Stimulated activated naive CD8-positive, alpha-beta T cell treated with anti-CD3 and anti-CD28 coated beads, Interleukin-15, amount 100 ng/mL, for 72 hours (primary cell): ENCODE results near the gene MAOA.
"Not testable (repeated sequence)": the region's sequence is repeated elsewhere in the genome, so short reads cannot be mapped to it uniquely, and the experiment has no call there.

ENCODE experiments used
- ATAC-seq: fragments of 150-1000 bp; cut with Tn5 transposase; 2 replicates; pipeline ENCODE4 v1.10.0; 2021; ENCODE audit warnings: mild to moderate bottlenecking, moderate library complexity
- DNase-seq, 2 donors: peaks; one replicate each; pipeline ENCODE4 v3.0.0; 2021 to 2022
- H3K27ac Mint-ChIP-seq, 2 donors: one replicate each; pipeline ENCODE4 v1.8.0; 2022; ENCODE audit warnings: mild to moderate bottlenecking in 2 of 2, mixed read lengths in 2 of 2, moderate library complexity in 2 of 2
- H3K27me3 Mint-ChIP-seq: one replicate; pipeline ENCODE4 v1.8.0; 2022; ENCODE audit warnings: mixed read lengths
- H3K4me1 Mint-ChIP-seq: one replicate; pipeline ENCODE4 v1.8.0; 2022; ENCODE audit warnings: mild to moderate bottlenecking, mixed read lengths
- H3K4me3 Mint-ChIP-seq, 2 donors: one replicate each; pipeline ENCODE4 v1.8.0; 2022; ENCODE audit warnings: mild to moderate bottlenecking in 2 of 2, mixed read lengths in 2 of 2, moderate library complexity in 1 of 2
- H3K9me3 Mint-ChIP-seq, 2 donors: one replicate each; pipeline ENCODE4 v1.8.0; 2022; ENCODE audit warnings: mixed read lengths in 2 of 2

The MAOA gene

DNA sequence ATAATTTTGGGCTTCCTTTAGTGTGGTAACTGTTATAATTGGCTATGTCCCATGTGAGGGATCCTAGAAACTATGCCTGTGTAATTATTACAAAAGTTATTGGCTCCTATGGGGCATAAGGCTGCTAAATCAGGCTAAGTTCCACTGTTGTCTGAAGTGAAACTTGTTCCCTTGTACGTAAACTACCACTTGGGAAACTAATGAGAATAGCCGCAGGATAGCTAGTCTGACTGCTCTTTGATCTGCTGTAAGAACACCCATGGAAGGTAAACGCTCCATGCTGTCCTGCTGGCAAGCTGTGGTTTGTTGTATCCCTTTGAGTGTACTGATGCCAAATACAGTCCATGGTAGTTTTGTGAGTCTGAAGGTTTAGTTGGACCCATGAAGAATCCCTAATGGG lies 9.3 kb upstream of the MAOA start:
- Mint-ChIP-seq H3K9me3 (no peaks in the 10 kb centered on the region), H3K27me3 (no peaks in the 10 kb centered on the region), H3K27ac (no peak overlapping the region), H3K4me3 (no peak overlapping the region), H3K4me1 (no peaks in the 10 kb centered on the region)
- ATAC-seq (no peak), DNase-seq (no peak)

DNA sequence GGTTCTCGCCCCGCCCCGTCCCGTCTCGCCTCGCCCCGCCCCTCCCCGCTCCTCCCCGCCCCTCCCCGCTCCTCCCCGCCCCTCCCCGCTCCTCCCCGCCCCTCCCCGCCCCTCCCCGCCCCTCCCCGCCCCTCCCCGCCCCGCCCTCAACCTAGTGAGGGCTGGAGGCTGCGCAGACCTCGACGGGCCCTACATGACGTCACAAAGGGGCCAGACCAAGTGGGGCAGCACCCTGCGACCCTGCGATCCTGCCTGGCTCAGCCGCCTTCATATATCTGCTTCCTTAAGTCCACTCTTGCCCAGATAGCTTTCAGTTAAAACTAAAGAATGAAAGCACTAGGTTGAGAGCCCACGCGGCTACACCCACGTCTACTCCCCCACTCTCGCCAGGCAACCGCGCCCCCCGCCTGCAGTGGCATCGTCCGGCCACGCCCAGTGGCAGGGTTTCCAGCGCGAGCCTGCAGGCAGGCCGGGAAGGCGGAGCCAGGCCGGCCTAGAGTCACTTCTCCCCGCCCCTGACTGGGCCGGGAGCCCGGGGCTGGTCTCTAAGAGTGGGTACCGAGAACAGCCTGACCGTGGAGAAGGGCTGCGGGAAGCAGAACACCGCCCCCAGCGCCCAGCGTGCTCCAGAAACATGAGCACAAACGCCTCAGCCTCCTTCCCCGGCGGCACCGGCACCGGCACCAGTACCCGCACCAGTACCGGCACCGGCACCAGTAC lies 1.5 kb upstream of the MAOA start:
- DNase-seq (peak; percentile 80 to 86), ATAC-seq (peak; percentile 98)
- peak overlapping the region; percentile 100 for H3K27ac Mint-ChIP-seq
- H3K9me3 Mint-ChIP-seq = no peaks in the 10 kb centered on the region
- peaks cover 7% of the 10 kb centered on the region for H3K27me3 Mint-ChIP-seq
- H3K4me3 Mint-ChIP-seq = peak overlapping the region; percentile 86 to 95
- H3K4me1 Mint-ChIP-seq = peaks cover 11% of the 10 kb centered on the region

GRCh38 chrX:43655151-43656004 lies 721 bp upstream of the MAOA start:
- H3K9me3 Mint-ChIP-seq = no peaks in the 10 kb centered on the region

GRCh38 chrX:43657671-43658070 lies 1.6 kb downstream of the MAOA start:
- Mint-ChIP-seq H3K27ac (no peak overlapping the region), H3K4me3 (no peak overlapping the region), H3K4me1 (peaks cover 11% of the 10 kb centered on the region), H3K9me3 (no peaks in the 10 kb centered on the region), H3K27me3 (peaks cover 7% of the 10 kb centered on the region)
- ATAC-seq (no peak), DNase-seq (no peak)

More at GRCh38 chrX:43655151-43656004, 721 bp upstream of the MAOA start:
- peaks cover 11% of the 10 kb centered on the region for H3K4me1 Mint-ChIP-seq
- peak overlapping the region; percentile 86 to 95 for H3K4me3 Mint-ChIP-seq
- H3K27ac Mint-ChIP-seq = peak overlapping the region; percentile 42 to 46
- ATAC-seq = peak; percentile 65
- peaks cover 7% of the 10 kb centered on the region for H3K27me3 Mint-ChIP-seq
- peak; percentile 31 to 34 for DNase-seq

DNA sequence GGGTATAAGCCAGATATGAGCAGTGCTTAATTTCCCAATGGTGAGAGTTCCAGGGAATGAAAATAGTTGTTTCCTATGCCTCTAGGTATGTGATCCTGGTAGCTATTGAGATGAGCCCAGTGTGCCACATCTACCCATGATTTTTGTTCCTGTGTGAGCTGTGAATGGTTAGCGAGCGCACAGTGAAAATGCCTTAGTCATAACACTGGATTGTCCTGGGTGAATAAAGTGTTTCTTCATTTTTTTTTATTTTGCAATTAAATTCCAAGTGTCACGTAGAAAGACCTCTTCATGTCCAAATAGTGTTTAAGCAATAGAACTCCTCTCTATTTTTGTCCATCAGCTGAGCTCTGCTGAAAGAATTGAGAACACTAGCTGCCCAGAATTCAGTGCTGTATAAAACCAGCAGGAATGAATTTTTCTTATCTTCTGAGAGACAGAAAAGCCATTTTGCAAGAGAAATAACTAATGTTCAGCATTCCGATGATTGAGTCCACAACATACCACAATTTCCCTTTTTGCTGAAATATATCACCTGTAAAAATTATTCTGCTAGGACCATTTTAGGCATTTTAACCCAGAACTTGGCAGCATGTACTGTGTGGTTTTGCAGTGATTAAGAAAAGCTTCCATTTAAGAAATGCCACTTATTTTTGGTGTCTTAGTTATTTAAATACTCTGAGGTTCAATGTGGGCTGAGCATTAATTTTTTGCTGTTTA lies 5.6 kb downstream of the MAOA start:
- no peak for ATAC-seq
- peaks cover 7% of the 10 kb centered on the region for H3K4me1 Mint-ChIP-seq

DNA sequence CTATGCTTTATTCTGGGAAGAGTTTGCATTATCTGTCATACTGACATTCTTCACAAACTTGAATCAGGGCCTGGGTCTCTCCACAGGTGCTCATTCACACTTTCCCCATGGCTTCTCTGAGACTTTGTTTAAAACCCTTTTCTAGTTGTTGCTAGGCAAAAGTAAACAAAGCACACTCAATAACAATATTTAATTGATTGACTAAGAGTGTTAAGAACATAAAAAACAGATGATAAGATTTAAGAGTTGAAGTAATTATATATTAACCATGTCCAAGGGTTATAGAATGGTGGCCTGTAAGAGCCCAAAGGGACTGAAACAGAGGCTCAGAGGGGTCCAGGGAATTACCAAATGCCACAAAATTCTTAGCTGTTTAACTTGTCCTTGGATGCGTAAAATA lies 7.1 kb downstream of the MAOA start:
- DNase-seq (no peak), ATAC-seq (no peak)
- H3K9me3 Mint-ChIP-seq = no peaks in the 10 kb centered on the region
- H3K4me3 Mint-ChIP-seq = no peak overlapping the region
- H3K4me1 Mint-ChIP-seq = peaks cover 10% of the 10 kb centered on the region
- no peaks in the 10 kb centered on the region for H3K27me3 Mint-ChIP-seq
- H3K27ac Mint-ChIP-seq = no peak overlapping the region

More for the DNA sequence above, 5.6 kb downstream of the MAOA start:
- DNase-seq = no peak
- no peak overlapping the region for H3K4me3 Mint-ChIP-seq
- no peaks in the 10 kb centered on the region for H3K9me3 Mint-ChIP-seq
- no peak overlapping the region for H3K27ac Mint-ChIP-seq
- no peaks in the 10 kb centered on the region for H3K27me3 Mint-ChIP-seq

DNA sequence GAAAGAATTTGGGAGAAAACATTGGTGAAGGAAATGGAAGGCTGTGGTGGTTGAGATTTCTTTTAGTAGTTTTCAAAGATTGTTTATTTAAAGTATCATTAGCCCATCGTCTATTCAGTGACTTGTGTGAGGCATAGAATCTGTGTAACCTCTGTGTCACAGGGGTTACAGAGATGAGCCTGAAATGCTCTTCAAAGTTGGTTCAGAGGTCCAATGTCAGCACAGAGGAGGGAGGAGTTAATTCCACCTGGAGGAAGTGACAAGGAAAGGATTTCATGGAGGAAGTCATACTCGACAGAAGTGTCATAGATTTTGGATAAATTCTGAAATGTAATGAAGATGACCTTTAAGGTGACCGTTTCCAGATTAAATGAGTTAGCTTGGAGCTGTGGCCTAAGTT lies 8.2 kb downstream of the MAOA start:
- Mint-ChIP-seq H3K27me3 (no peaks in the 10 kb centered on the region), H3K27ac (no peak overlapping the region), H3K4me1 (peaks cover 10% of the 10 kb centered on the region), H3K4me3 (no peak overlapping the region), H3K9me3 (no peaks in the 10 kb centered on the region)
- no peak for ATAC-seq
- no peak for DNase-seq

GRCh38 chrX:43664708-43665107 lies 8.6 kb downstream of the MAOA start:
- Mint-ChIP-seq H3K9me3 (no peaks in the 10 kb centered on the region), H3K4me1 (peaks cover 10% of the 10 kb centered on the region), H3K27me3 (no peaks in the 10 kb centered on the region), H3K27ac (no peak overlapping the region), H3K4me3 (no peak overlapping the region)
- DNase-seq (no peak), ATAC-seq (no peak)

- peaks cover 10% of the 10 kb centered on the region for H3K4me1 Mint-ChIP-seq
- no peak for DNase-seq
- peak; percentile 59 for ATAC-seq
- H3K4me3 Mint-ChIP-seq = no peak overlapping the region
- no peaks in the 10 kb centered on the region for H3K27me3 Mint-ChIP-seq
- no peaks in the 10 kb centered on the region for H3K9me3 Mint-ChIP-seq
- H3K27ac Mint-ChIP-seq = no peak overlapping the region
Observed at GRCh38 chrX:43666311-43666912, 10.3 kb downstream of the MAOA start.

DNA sequence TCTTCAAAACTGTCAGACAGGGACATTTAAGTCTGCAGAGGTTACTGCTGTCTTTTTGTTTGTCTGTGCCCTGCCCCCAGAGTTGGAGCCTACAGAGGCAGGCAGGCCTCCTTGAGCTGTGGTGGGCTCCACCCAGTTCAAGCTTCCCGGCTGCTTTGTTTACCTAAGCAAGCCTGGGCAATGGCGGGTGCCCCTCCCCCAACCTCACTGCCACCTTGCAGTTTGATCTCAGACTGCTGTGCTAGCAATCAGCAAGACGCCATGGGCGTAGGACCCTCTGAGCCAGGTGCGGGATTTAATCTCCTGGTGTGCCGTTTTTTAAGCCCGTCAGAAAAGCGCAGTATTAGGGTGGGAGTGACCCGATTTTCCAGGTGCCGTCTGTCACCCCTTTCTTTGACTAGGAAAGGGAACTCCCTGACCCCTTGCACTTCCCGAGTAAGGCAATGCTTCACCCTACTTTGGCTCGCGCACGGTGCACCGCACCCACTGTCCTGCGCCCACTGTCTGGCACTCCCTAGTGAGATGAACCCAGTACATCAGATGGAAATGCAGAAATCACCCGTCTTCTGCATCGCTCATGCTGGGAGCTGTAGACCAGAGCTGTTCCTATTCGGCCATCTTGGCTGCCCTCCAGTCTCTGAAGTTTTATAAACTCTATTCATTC lies 20.0 kb downstream of the MAOA start:
- H3K4me1 Mint-ChIP-seq, H3K9me3 Mint-ChIP-seq, DNase-seq, H3K4me3 Mint-ChIP-seq, H3K27me3 Mint-ChIP-seq, ATAC-seq, H3K27ac Mint-ChIP-seq: not testable (repeated sequence)

DNA sequence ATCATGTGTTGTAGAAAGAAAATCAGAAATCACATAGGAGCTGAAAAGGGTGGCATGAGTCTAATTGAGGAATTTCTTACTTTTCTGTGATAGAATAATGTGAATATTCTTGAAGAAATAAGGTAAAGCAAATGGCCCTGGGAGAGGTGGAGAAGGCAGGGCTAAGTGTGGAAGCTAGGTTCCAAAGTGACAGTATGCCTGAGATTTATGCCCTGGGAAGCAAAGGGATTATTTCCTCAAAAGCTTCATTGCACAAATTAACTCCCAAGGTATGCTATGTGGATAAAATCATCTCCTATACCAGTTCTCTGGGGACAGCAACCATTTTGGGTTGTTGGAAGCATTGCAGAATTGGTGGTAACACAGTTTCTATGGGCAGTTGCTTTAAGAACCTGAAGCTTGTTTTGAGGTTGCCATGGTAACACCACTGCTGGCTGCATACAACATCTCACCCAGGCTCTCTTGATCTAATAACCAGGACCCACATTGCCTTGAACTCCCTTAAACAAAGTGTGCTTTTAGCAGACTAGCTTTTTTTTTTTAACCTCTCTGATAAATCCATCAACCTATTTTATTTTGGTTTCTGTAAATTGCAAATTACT lies 21.0 kb downstream of the MAOA start:
- H3K27me3 Mint-ChIP-seq = no peaks in the 10 kb centered on the region
- no peaks in the 10 kb centered on the region for H3K9me3 Mint-ChIP-seq
- no peaks in the 10 kb centered on the region for H3K4me1 Mint-ChIP-seq
- H3K4me3 Mint-ChIP-seq = no peak overlapping the region
- DNase-seq (no peak), ATAC-seq (no peak)
- H3K27ac Mint-ChIP-seq = no peak overlapping the region

DNA sequence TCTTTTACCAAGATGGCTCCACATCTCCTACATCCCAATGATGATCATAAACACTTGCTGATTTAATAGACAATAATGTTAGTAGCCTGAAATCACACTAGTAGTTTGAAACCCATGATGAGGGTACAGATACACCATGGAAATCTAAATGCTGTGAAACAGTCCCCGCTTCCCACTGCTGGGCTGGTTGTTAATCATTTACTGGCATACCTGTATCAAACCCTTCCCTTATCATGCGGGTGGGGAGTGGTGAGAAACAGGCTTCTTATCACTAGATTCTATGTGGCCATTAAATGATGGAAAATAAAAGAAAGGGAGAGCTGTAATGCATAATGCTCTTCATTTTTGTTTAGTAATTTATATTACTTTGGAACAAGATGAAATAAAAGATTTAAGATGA lies 21.9 kb downstream of the MAOA start:
- Mint-ChIP-seq H3K4me3 (no peak overlapping the region), H3K27me3 (no peaks in the 10 kb centered on the region), H3K27ac (no peak overlapping the region)

GRCh38 chrX:43679058-43679457 lies 23.0 kb downstream of the MAOA start:
- H3K4me3 Mint-ChIP-seq = no peak overlapping the region
- no peaks in the 10 kb centered on the region for H3K27me3 Mint-ChIP-seq
- no peak overlapping the region for H3K27ac Mint-ChIP-seq
- ATAC-seq = no peak
- H3K9me3 Mint-ChIP-seq = no peaks in the 10 kb centered on the region
- no peaks in the 10 kb centered on the region for H3K4me1 Mint-ChIP-seq
- no peak for DNase-seq

More for the DNA sequence above, 21.9 kb downstream of the MAOA start:
- Mint-ChIP-seq H3K4me1 (no peaks in the 10 kb centered on the region), H3K9me3 (no peaks in the 10 kb centered on the region)
- DNase-seq (no peak), ATAC-seq (no peak)

- Mint-ChIP-seq H3K4me1 (no peaks in the 10 kb centered on the region), H3K9me3 (no peaks in the 10 kb centered on the region), H3K27ac (no peak overlapping the region), H3K4me3 (no peak overlapping the region), H3K27me3 (no peaks in the 10 kb centered on the region)
- ATAC-seq (no peak), DNase-seq (no peak)
Observed at GRCh38 chrX:43679778-43680177, 23.7 kb downstream of the MAOA start.

- no peaks in the 10 kb centered on the region for H3K27me3 Mint-ChIP-seq
- DNase-seq (no peak), ATAC-seq (no peak)
- no peak overlapping the region for H3K27ac Mint-ChIP-seq
- H3K4me1 Mint-ChIP-seq = no peaks in the 10 kb centered on the region
- H3K9me3 Mint-ChIP-seq = no peaks in the 10 kb centered on the region
- H3K4me3 Mint-ChIP-seq = no peak overlapping the region
Observed at GRCh38 chrX:43682726-43683125, 26.6 kb downstream of the MAOA start.
